AG09309 (cell line): ENCODE results near the gene NPEPL1.

Experiments
- DNase-seq: peaks from one replicate; pipeline ENCODE4 v3.0.0-alpha.2; 2010; ENCODE audit warnings: low read depth
- H3K4me3 ChIP-seq: 2 replicates; pipeline ENCODE4 v1.5.1; 2011; ENCODE audit warnings: mild to moderate bottlenecking, low read depth, low read length, moderate library complexity; ENCODE audit not compliant: control insufficient read depth
- TF ChIP-seq, protein P1 (sequence below): IDR thresholded peaks from 2 replicates; pipeline ENCODE4 v1.5.1; 2011; ENCODE audit warnings: mild to moderate bottlenecking, low read depth, low read length, inconsistent platforms; ENCODE audit not compliant: insufficient read depth, control insufficient read depth; ENCODE audit errors: missing control alignments

Gene NPEPL1

GRCh38 chr20:58717278-58718091 is 24.9 kb downstream of the NPEPL1 start:
- TF ChIP-seq, protein P1, sequence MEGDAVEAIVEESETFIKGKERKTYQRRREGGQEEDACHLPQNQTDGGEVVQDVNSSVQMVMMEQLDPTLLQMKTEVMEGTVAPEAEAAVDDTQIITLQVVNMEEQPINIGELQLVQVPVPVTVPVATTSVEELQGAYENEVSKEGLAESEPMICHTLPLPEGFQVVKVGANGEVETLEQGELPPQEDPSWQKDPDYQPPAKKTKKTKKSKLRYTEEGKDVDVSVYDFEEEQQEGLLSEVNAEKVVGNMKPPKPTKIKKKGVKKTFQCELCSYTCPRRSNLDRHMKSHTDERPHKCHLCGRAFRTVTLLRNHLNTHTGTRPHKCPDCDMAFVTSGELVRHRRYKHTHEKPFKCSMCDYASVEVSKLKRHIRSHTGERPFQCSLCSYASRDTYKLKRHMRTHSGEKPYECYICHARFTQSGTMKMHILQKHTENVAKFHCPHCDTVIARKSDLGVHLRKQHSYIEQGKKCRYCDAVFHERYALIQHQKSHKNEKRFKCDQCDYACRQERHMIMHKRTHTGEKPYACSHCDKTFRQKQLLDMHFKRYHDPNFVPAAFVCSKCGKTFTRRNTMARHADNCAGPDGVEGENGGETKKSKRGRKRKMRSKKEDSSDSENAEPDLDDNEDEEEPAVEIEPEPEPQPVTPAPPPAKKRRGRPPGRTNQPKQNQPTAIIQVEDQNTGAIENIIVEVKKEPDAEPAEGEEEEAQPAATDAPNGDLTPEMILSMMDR, result no peak
- no peak overlapping the region for H3K4me3 ChIP-seq
- no peak for DNase-seq

GRCh38 chr20:58718121-58718563 is 25.5 kb downstream of the NPEPL1 start:
- DNase-seq, result no peak
- H3K4me3 ChIP-seq, result no peak overlapping the region
- TF ChIP-seq, protein P1, result no peak

DNA sequence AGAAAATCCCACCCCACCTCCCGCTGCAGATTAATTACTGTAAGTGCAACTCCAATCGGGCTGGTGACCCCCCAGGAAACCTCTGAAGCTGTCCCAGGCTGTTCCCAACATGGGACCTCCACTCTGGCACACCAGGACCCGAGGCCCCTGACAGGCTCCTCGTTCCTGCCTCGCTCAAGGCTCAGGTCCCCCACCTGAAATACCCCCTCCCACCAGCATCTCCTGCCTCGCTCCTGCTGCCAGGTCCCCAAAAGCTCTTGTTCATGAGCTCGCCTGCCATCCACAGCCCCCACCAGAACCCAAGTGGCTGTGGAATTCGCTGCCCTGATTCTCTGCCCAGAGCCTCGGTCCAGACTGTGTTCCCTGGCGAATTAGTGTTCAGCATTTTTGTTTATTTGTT is 26.1 kb downstream of the NPEPL1 start:
- DNase-seq, result no peak
- H3K4me3 ChIP-seq, result no peak overlapping the region
- TF ChIP-seq, protein P1, result no peak

DNA sequence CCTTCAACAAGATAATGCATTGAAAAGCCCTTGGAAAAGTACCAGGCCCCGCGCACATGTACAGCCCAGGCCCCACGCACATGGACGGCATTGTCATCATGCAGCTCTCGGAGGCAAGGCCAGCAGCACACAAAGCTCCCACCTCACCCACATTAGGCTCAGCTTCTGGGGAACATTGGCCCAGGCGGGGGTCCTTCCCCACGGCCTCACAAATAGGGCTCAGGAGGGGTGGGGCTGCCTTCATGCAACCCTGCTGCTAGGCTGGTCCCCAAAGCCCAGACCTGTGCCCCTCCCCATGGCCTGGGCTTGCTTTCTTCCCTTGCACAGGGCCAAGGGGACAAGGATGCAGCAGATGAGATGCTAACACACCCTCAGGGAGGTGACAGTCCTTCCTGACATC is 26.7 kb downstream of the NPEPL1 start:
- no peak for DNase-seq
- TF ChIP-seq, protein P1, result no peak
- no peak overlapping the region for H3K4me3 ChIP-seq

DNA sequence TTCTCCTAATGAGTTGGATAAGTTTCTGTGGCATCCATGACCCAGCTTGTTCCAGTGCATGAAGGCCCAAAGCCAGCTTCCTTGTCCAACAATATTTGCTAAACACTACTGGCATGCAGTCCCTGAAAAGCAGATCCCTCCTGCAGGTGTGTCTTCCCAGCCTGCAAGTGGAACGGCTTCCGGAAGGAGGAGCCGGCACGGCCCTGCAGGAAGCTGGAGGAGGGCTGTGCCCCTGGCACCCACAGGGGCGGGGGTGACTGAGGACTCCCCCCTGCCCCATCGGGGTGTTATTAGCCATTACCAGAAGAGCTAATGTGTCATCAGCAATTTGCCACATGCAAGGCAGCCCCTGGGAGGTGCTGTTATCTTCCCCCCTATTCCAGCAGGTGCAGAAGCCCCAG is 27.4 kb downstream of the NPEPL1 start:
- H3K4me3 ChIP-seq, result no peak overlapping the region
- DNase-seq, result no peak
- TF ChIP-seq, protein P1, result no peak

- TF ChIP-seq, protein P1, result no peak
- no peak overlapping the region for H3K4me3 ChIP-seq
- DNase-seq, result no peak
Measured at GRCh38 chr20:58720890-58721289, 28.3 kb downstream of the NPEPL1 start.
